Thoracic aorta (tissue), 2 donors: ENCODE measurements around the gene KRT71. TPM values are rescaled to one million over a fixed set of nuclear protein-coding genes. Genes with fewer than 3 reads are reported as not detected.

ENCODE experiments used
- ATAC-seq: fragments of 150-250 bp; one replicate; pipeline ENCODE4 v1.8.0; 2017; ENCODE audit warnings: low read depth; ENCODE audit not compliant: insufficient number of reproducible peaks, low FRiP score
- DNase-seq: peaks from one replicate; pipeline ENCODE4 v3.0.0-alpha.2; 2020; ENCODE audit warnings: low spot score
- H3K27ac ChIP-seq, 2 donors: fragments of 200-600 bp; sonication (generic); 1 replicate in 1 of 2; 2 replicates in 1 of 2; pipeline ENCODE4 v1.5.1; 2016; ENCODE audit warnings: mild to moderate bottlenecking in 2 of 2, moderate library complexity in 2 of 2
- H3K27me3 ChIP-seq: fragments of 200-600 bp; sonication (generic); replicated peaks from 2 replicates; pipeline ENCODE4 v1.6.0; 2016; ENCODE audit warnings: mild to moderate bottlenecking; ENCODE audit not compliant: insufficient read depth
- H3K36me3 ChIP-seq: fragments of 200-600 bp; sonication (generic); one replicate; pipeline ENCODE4 v1.5.1; 2016
- H3K4me1 ChIP-seq, 2 donors: fragments of 200-600 bp; sonication (generic); 1 replicate in 1 of 2; 2 replicates in 1 of 2; pipeline versions ENCODE4 v1.5.1 to v1.6.0; 2016; ENCODE audit warnings: low read depth in 2 of 2, mild to moderate bottlenecking in 1 of 2; ENCODE audit not compliant: control insufficient read depth in 1 of 2
- H3K4me3 ChIP-seq: fragments of 200-600 bp; sonication (generic); 2 replicates; pipeline ENCODE4 v1.5.1; 2016; ENCODE audit warnings: mild to moderate bottlenecking
- H3K9me3 ChIP-seq: fragments of 200-600 bp; sonication (generic); 2 replicates; pipeline ENCODE4 v1.5.1; 2016
- total RNA-seq, 2 donors: library from RNA; depleted of rRNA; stranded (reverse); fragments of >200 nt; gene quantifications; one replicate each; pipeline versions ENCODE4 v1.1.0 to v1.2.3, GENCODE V29; 2016
- TF ChIP-seq, protein P1 (sequence below): fragments of 200-600 bp; sonication (generic); IDR thresholded peaks from one replicate; pipeline ENCODE4 v1.5.1; 2019; ENCODE audit warnings: antibody characterized with exemption

KRT71 gene
- total RNA-seq, 2 donors from 2014 or later, result not detected

DNA sequence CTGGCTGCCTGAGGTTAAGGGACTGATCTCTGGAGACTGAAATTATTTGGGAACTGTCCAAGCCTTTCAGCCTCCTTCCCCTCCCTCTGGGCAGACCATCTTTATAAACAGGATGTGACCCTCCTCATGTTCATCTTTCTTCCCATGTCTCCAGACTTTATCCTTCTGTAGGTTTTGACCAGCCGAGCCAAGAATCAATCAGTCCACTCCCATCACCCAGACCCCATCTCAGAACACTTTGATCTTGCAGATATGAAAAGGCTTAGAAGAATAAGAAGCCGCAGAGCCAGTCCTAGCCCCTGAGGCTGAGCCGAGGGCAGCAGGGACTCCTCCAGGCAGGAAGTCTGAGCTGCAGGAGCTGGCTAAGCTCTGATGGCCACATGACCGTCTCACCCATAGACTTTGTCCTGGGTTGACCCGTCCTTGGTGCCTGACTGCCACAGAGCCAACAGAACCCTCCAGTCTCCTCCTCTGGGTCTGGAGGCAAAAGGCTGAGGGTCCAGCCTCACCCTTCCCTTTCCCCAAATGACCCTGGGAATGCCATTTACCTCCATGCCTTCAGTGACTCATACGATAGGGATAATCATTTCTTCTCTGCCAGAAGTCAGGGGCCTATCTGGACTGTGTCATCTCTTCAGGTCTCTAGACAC lies 1.6 kb downstream of the KRT71 start:
- DNase-seq (no peak), ATAC-seq (no peak)
- TF ChIP-seq, protein P1, sequence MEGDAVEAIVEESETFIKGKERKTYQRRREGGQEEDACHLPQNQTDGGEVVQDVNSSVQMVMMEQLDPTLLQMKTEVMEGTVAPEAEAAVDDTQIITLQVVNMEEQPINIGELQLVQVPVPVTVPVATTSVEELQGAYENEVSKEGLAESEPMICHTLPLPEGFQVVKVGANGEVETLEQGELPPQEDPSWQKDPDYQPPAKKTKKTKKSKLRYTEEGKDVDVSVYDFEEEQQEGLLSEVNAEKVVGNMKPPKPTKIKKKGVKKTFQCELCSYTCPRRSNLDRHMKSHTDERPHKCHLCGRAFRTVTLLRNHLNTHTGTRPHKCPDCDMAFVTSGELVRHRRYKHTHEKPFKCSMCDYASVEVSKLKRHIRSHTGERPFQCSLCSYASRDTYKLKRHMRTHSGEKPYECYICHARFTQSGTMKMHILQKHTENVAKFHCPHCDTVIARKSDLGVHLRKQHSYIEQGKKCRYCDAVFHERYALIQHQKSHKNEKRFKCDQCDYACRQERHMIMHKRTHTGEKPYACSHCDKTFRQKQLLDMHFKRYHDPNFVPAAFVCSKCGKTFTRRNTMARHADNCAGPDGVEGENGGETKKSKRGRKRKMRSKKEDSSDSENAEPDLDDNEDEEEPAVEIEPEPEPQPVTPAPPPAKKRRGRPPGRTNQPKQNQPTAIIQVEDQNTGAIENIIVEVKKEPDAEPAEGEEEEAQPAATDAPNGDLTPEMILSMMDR, result no peak

DNA sequence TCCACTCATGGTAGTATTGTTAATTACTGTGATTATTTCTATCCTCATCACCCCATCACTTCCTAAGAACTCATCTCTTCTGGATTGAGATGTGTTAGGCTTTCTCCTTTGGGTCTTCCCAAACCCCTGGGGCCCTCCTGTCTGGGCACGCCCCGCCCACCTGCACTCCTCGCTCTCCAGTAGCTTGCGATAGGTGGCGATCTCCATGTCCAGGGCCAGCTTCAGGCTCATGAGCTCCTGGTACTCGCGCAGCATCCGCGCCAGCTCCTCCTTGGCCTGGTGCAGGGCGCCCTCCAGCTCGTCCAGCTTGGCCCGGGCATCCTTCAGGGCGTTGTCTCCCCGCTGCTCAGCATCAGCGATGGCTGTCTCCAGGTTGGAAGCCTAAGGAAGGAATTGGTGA lies 6.8 kb downstream of the KRT71 start:
- Histone ChIP-seq H3K9me3 (no peaks in the 10 kb centered on the region), H3K4me3 (no peak overlapping the region), H3K36me3 (no peaks in the 10 kb centered on the region), H3K4me1 (peaks cover 0 to 17% of the 10 kb centered on the region in 2 donors), H3K27ac (no peak overlapping the region), H3K27me3 (no peaks in the 10 kb centered on the region)
- DNase-seq (no peak), ATAC-seq (no peak)
- TF ChIP-seq, protein P1, result no peak

More for the DNA sequence above, 1.6 kb downstream of the KRT71 start:
- Histone ChIP-seq H3K4me1 (no peaks in the 10 kb centered on the region), H3K36me3 (no peaks in the 10 kb centered on the region), H3K4me3 (no peak overlapping the region), H3K9me3 (no peaks in the 10 kb centered on the region), H3K27me3 (no peaks in the 10 kb centered on the region), H3K27ac (no peak overlapping the region)

DNA sequence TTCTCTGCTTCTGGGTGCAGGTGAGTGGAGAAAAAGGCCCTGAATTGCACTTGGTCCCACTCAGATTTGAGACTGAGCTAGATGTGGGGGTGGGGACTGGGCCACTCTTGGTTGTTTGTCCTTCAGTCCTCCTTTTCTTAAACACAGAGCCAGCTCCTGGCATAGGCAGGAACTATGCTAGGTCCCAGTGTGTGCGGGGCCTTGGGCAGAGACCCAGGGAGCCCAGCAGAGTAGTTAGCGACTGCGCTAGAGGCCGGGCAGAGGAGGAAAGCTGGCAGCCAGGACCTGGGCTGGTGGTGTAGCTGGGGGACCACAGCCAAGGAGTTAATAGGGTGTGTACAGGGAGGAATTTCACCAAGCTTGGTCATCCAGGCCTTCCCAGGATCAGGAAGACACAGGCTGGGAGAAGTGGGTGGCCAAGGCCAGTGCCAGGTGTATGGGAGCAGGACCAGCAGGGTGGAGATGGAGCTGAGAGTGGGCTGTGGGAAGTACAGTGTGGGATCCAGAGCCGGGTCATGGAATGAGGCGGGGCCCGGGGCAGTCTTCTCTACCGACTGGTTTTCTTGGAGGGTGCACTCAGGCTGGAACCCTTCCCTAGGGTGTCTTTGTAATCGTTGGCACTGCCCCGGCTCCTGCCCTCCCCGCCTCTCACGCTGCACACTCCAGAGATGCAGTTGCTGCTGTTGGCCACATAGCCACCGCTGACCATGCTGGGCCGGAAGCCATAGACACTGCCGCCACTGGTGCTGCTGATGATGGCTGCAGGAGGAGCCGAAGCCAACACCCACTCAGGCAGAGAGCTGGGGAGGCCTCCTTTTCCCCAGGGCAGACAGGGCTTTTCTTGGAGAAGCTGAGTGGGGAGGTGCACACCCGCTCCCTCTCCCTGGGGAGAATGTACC lies 8.7 kb downstream of the KRT71 start:
- Histone ChIP-seq H3K4me1 (peaks cover 0 to 17% of the 10 kb centered on the region in 2 donors), H3K9me3 (no peaks in the 10 kb centered on the region), H3K4me3 (no peak overlapping the region), H3K27me3 (no peaks in the 10 kb centered on the region), H3K27ac (no peak overlapping the region), H3K36me3 (no peaks in the 10 kb centered on the region)
- DNase-seq, result no peak
- ATAC-seq, result peak; percentile 16
- TF ChIP-seq, protein P1, result peak; percentile 45

DNA sequence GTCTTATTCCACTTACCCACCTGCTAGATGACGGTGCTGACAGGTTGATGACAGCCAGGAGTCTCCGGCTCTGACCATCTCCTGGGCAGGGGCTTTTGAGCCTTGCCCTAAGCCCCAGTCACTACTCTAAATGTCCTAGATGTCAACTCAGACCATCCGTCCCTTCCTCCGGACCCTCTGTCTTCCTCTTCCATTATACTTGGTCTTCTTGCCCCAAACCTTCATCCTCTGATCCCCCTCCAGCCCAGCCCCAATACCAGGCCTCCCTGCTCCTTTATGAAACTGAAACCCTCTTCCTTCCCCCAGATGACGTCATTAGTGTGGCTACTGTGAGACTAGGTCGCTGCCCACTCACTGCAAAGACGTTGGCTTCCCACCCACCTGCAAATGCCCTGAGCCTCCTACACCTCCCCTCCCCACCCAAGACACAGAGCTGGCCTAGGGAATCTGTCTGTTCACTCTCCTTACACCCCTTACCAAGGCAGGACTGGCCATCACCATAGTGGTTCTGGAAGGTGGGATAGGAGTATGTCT lies 10.1 kb downstream of the KRT71 start:
- H3K27me3 ChIP-seq, result no peaks in the 10 kb centered on the region
- ATAC-seq (no peak), DNase-seq (no peak)
- TF ChIP-seq, protein P1, result no peak
- H3K4me1 ChIP-seq, result peaks cover 0 to 17% of the 10 kb centered on the region in 2 donors
- no peaks in the 10 kb centered on the region for H3K9me3 ChIP-seq
- H3K36me3 ChIP-seq, result no peaks in the 10 kb centered on the region
- no peak overlapping the region for H3K4me3 ChIP-seq
- H3K27ac ChIP-seq, result no peak overlapping the region

DNA sequence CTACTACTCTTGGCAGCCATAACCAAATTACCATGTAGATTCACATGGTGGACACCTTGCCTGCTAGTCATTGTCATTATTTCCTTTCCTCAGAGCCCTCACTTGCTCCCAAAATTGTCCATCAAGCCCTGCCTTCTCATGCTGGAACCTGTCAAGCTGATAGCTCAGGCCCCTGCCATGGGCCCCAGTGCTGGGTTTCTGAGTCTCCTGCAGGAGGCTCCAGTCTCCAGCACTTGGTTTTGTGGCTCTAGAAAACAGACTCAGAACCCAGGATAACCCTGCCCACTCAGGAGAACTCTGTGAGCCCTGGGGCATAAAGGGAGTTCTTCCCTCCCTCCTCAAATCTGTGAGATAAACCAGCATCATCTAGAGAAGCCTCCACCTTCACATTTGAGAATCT lies 10.8 kb downstream of the KRT71 start:
- Histone ChIP-seq H3K4me3 (no peak overlapping the region), H3K9me3 (no peaks in the 10 kb centered on the region), H3K36me3 (no peaks in the 10 kb centered on the region), H3K27me3 (no peaks in the 10 kb centered on the region), H3K4me1 (peaks cover 0 to 17% of the 10 kb centered on the region in 2 donors), H3K27ac (no peak overlapping the region)
- TF ChIP-seq, protein P1, result no peak
- DNase-seq (no peak), ATAC-seq (no peak)
